H9 (cell line): Measurements from ENCODE around the gene GPR34. TPM values are rescaled to one million over a fixed set of nuclear protein-coding genes. Genes with fewer than 3 reads are reported as not detected.

Experiments
- DNase-seq: peaks from one replicate; pipeline ENCODE4 v3.0.0-alpha.2; 2017
- H2AFZ ChIP-seq: one replicate; pipeline ENCODE4 v1.6.1; 2013; ENCODE audit warnings: mild to moderate bottlenecking, low read length, control low read depth, moderate library complexity
- H2AK5ac ChIP-seq: 2 replicates; pipeline ENCODE4 v1.6.1; 2013; ENCODE audit warnings: low read length, control low read depth, mixed read lengths; ENCODE audit not compliant: insufficient read length
- H2BK120ac ChIP-seq: one replicate; pipeline ENCODE4 v1.6.1; 2013; ENCODE audit warnings: low read depth, mild to moderate bottlenecking, low read length, control low read depth, inconsistent platforms; ENCODE audit not compliant: poor library complexity, severe bottlenecking
- H2BK12ac ChIP-seq: 2 replicates; pipeline ENCODE4 v1.6.1; 2013; ENCODE audit warnings: low read length, control low read depth, mixed read lengths, low read depth; ENCODE audit not compliant: insufficient read length
- H2BK15ac ChIP-seq: 2 replicates; pipeline ENCODE4 v1.6.1; 2013; ENCODE audit warnings: low read depth, low read length, control low read depth
- H2BK20ac ChIP-seq: one replicate; pipeline ENCODE4 v1.6.1; 2013; ENCODE audit warnings: low read depth, mild to moderate bottlenecking, low read length, control low read depth, inconsistent platforms; ENCODE audit not compliant: poor library complexity, severe bottlenecking
- H2BK5ac ChIP-seq: 2 replicates; pipeline ENCODE4 v1.6.1; 2013; ENCODE audit warnings: low read length, control low read depth, mixed read lengths; ENCODE audit not compliant: insufficient read length
- H3K14ac ChIP-seq: 2 replicates; pipeline ENCODE4 v1.6.1; 2013; ENCODE audit warnings: low read length, control low read depth; ENCODE audit not compliant: insufficient read depth
- H3K18ac ChIP-seq: 2 replicates; pipeline ENCODE4 v1.6.1; 2013; ENCODE audit warnings: low read depth, mild to moderate bottlenecking, mixed read lengths, low read length, control low read depth; ENCODE audit not compliant: insufficient read length
- H3K23ac ChIP-seq: 2 replicates; pipeline ENCODE4 v1.6.1; 2013; ENCODE audit warnings: low read length, control low read depth, mixed read lengths, low read depth; ENCODE audit not compliant: insufficient read length
- H3K23me2 ChIP-seq: 2 replicates; pipeline ENCODE4 v1.6.1; 2013; ENCODE audit warnings: low read depth, mild to moderate bottlenecking, mixed read lengths, low read length, control low read depth; ENCODE audit not compliant: insufficient read length, poor library complexity, severe bottlenecking
- H3K27ac ChIP-seq: 2 replicates; pipeline ENCODE4 v1.5.1; 2013; ENCODE audit warnings: low read length, control low read depth, mixed read lengths, low read depth; ENCODE audit not compliant: insufficient read length
- H3K27me3 ChIP-seq: 2 replicates; pipeline ENCODE4 v1.6.1; 2013; ENCODE audit warnings: low read length, control low read depth, inconsistent platforms; ENCODE audit not compliant: insufficient read depth
- H3K4ac ChIP-seq: 2 replicates; pipeline ENCODE4 v1.6.1; 2013; ENCODE audit warnings: low read depth, mild to moderate bottlenecking, control low read depth, inconsistent platforms, low read length, moderate library complexity
- H3K4me1 ChIP-seq: 2 replicates; pipeline ENCODE4 v1.6.1; 2013; ENCODE audit warnings: low read length, control low read depth, inconsistent platforms; ENCODE audit not compliant: insufficient read depth
- H3K4me2 ChIP-seq: 2 replicates; pipeline ENCODE4 v1.6.1; 2013; ENCODE audit warnings: low read length, control low read depth, mixed read lengths; ENCODE audit not compliant: insufficient read length, insufficient read depth
- H3K56ac ChIP-seq: 2 replicates; pipeline ENCODE4 v1.6.1; 2013; ENCODE audit warnings: low read depth, mild to moderate bottlenecking, mixed read lengths, low read length, control low read depth; ENCODE audit not compliant: insufficient read length
- H3K79me1 ChIP-seq: 2 replicates; pipeline ENCODE4 v1.6.1; 2013; ENCODE audit warnings: low read depth, mild to moderate bottlenecking, moderate library complexity, low read length, control low read depth, inconsistent platforms; ENCODE audit not compliant: insufficient read depth, poor library complexity, severe bottlenecking
- H3K79me2 ChIP-seq: 2 replicates; pipeline ENCODE4 v1.6.1; 2013; ENCODE audit warnings: low read length, control low read depth, inconsistent platforms; ENCODE audit not compliant: insufficient read depth
- H3K9ac ChIP-seq: 2 replicates; pipeline ENCODE4 v1.6.1; 2013; ENCODE audit warnings: low read length, control low read depth, mixed read lengths; ENCODE audit not compliant: insufficient read length; ENCODE audit errors: extremely low read depth
- H3K9me3 ChIP-seq: one replicate; pipeline ENCODE4 v1.6.1; 2013; ENCODE audit warnings: low read depth, low read length, inconsistent platforms; ENCODE audit not compliant: control insufficient read depth
- H3T11ph ChIP-seq: one replicate; pipeline ENCODE4 v1.6.1; 2013; ENCODE audit warnings: mild to moderate bottlenecking, low read length, control low read depth, inconsistent platforms
- H4K20me1 ChIP-seq: one replicate; pipeline ENCODE4 v1.6.1; 2013; ENCODE audit not compliant: control insufficient read depth, insufficient read length, insufficient read depth
- H4K5ac ChIP-seq: 2 replicates; pipeline ENCODE4 v1.6.1; 2013; ENCODE audit warnings: low read depth, mild to moderate bottlenecking, mixed read lengths, low read length, control low read depth; ENCODE audit not compliant: insufficient read length
- H4K8ac ChIP-seq: replicated peaks from 2 replicates; pipeline ENCODE4 v1.6.1; 2013; ENCODE audit warnings: low read length, control low read depth, mixed read lengths, low read depth; ENCODE audit not compliant: insufficient read length
- H4K91ac ChIP-seq: 2 replicates; pipeline ENCODE4 v1.6.1; 2013; ENCODE audit warnings: low read depth, mild to moderate bottlenecking, moderate library complexity, mixed read lengths, low read length, control low read depth; ENCODE audit not compliant: insufficient read length
- H3K27ac Mint-ChIP-seq, 3 experiments: 2 replicates in 2 of 3; 3 replicates in 1 of 3; pipeline ENCODE4 v1.8.0; 2020 to 2021; ENCODE audit warnings: mixed read lengths in 3 of 3, mild to moderate bottlenecking in 1 of 3, moderate library complexity in 1 of 3
- H3K27me3 Mint-ChIP-seq: 2 replicates; pipeline ENCODE4 v1.8.0; 2021; ENCODE audit warnings: low read depth, mild to moderate bottlenecking, moderate library complexity, mixed read lengths
- H3K36me3 Mint-ChIP-seq, 3 experiments: 2 replicates in 2 of 3; 3 replicates in 1 of 3; pipeline ENCODE4 v1.8.0; 2020 to 2021; ENCODE audit warnings: low read depth in 3 of 3, mixed read lengths in 3 of 3; ENCODE audit not compliant: insufficient read depth in 1 of 3
- H3K4me1 Mint-ChIP-seq, 2 experiments: 2 replicates each; pipeline ENCODE4 v1.8.0; 2020; ENCODE audit warnings: mixed read lengths in 2 of 2
- H3K4me3 Mint-ChIP-seq, 2 experiments: 2 replicates in 1 of 2; 3 replicates in 1 of 2; pipeline ENCODE4 v1.8.0; 2020 to 2021; ENCODE audit warnings: mild to moderate bottlenecking in 2 of 2, mixed read lengths in 2 of 2, moderate library complexity in 1 of 2
- H3K9me3 Mint-ChIP-seq, 2 experiments: 2 replicates in 1 of 2; 3 replicates in 1 of 2; pipeline ENCODE4 v1.8.0; 2020; ENCODE audit warnings: mild to moderate bottlenecking in 2 of 2, mixed read lengths in 2 of 2, moderate library complexity in 1 of 2
- WGBS: extraction: QIAGEN DNeasy Blood & Tissue Kit; methylation state at CpG from one replicate; pipeline ENCODE4 v1.1.7; 2013; ENCODE audit warnings: missing lambda C conversion rate, low lambda C conversion rate, mixed read lengths; ENCODE audit not compliant: insufficient read length; ENCODE audit errors: extremely low coverage; 5-methylcytosine and 5-hydroxymethylcytosine counted together
- total RNA-seq: library from RNA; stranded (reverse); gene quantifications from 2 replicates; pipeline ENCODE4 v1.2.1, GENCODE V29; 2021
- TF ChIP-seq, protein P1 (sequence below): fragments of 200-600 bp; sonication (generic); conservative IDR thresholded peaks from 3 replicates; pipeline ENCODE4 v1.8.0; 2021; ENCODE audit warnings: antibody characterized with exemption, mild to moderate bottlenecking

GPR34 gene
- total RNA-seq, 1 experiment from 2014 or later, result not detected

DNA sequence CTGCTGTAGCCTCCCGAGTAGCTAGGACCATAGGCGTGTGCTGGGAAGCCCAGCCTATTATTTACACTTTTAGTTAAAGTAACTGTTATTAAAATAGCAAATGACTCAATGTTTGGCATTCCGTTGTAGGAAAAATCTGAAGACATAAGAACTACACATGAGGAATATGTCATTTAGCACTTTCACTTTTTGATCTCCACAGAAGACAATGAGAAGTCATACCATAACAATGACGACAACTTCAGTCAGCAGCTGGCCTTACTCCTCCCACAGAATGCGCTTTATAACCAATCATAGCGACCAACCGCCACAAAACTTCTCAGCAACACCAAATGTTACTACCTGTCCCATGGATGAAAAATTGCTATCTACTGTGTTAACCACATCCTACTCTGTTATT is 6.7 kb downstream of the GPR34 start:
- Histone ChIP-seq H3K27ac (no peak overlapping the region), H4K8ac (no peak overlapping the region), H3K4ac (no peak overlapping the region), H3K27me3 (no peaks in the 10 kb centered on the region), H2BK5ac (no peak overlapping the region), H2AFZ (no peak overlapping the region), H3K14ac (no peak overlapping the region), H3K4me2 (no peak overlapping the region), H3K4me1 (no peaks in the 10 kb centered on the region), H3K23ac (no peak overlapping the region), H3K9me3 (no peaks in the 10 kb centered on the region), H3T11ph (no peak overlapping the region), H3K79me1 (no peaks in the 10 kb centered on the region), H4K20me1 (no peaks in the 10 kb centered on the region), H3K9ac (no peak overlapping the region), H3K79me2 (no peaks in the 10 kb centered on the region), H3K18ac (no peak overlapping the region), H2BK120ac (no peak overlapping the region), H2BK15ac (no peak overlapping the region), H2BK20ac (no peak overlapping the region), H2BK12ac (no peak overlapping the region), H4K5ac (no peak overlapping the region), H2AK5ac (no peak overlapping the region), H3K23me2 (no peaks in the 10 kb centered on the region), H3K56ac (no peak overlapping the region), H4K91ac (no peak overlapping the region)
- no peak overlapping the region for H3K27ac Mint-ChIP-seq
- TF ChIP-seq, protein P1, sequence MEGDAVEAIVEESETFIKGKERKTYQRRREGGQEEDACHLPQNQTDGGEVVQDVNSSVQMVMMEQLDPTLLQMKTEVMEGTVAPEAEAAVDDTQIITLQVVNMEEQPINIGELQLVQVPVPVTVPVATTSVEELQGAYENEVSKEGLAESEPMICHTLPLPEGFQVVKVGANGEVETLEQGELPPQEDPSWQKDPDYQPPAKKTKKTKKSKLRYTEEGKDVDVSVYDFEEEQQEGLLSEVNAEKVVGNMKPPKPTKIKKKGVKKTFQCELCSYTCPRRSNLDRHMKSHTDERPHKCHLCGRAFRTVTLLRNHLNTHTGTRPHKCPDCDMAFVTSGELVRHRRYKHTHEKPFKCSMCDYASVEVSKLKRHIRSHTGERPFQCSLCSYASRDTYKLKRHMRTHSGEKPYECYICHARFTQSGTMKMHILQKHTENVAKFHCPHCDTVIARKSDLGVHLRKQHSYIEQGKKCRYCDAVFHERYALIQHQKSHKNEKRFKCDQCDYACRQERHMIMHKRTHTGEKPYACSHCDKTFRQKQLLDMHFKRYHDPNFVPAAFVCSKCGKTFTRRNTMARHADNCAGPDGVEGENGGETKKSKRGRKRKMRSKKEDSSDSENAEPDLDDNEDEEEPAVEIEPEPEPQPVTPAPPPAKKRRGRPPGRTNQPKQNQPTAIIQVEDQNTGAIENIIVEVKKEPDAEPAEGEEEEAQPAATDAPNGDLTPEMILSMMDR, result no peak
- H3K27me3 Mint-ChIP-seq, result no peaks in the 10 kb centered on the region
- H3K9me3 Mint-ChIP-seq, result peaks cover 40 to 49% of the 10 kb centered on the region in 2 experiments
- WGBS, result no CpG with 5 or more reads among the region's 7 CpGs
- peaks cover 0 to 5% (median 3%) of the 10 kb centered on the region in 3 experiments; a peak in 2 of 7 replicates for H3K36me3 Mint-ChIP-seq
- H3K4me3 Mint-ChIP-seq, result no peak overlapping the region
- peaks cover 0 to 3% of the 10 kb centered on the region in 2 experiments; a peak in 1 of 4 replicates for H3K4me1 Mint-ChIP-seq
- no peak for DNase-seq
